Measurements from ENCODE around the gene NRROS. TPM values are rescaled to one million over a fixed set of nuclear protein-coding genes. Genes with fewer than 3 reads are reported as not detected.

NRROS gene
- total and polyA plus RNA-seq, 2 of the 4 experiments (the other 2 are of a cell fraction) = 0.10 TPM; not detected in 1

GRCh38 chr3:196590279-196590678, 49.2 kb upstream of the NRROS start:
- in situ Hi-C loops (cut with MboI; ENCODE audit: low sequenced_read_pairs) = no loop called here
- WGBS, 2 experiments (ENCODE audit: extremely low coverage in 2 of 2, insufficient read length in 1 of 2) = 96% methylated on average over 4 of the region's 5 CpGs; no CpG with 5 or more reads in 1 of the 2 experiments

More at GRCh38 chr3:196590279-196590678, 49.2 kb upstream of the NRROS start:
- no peak for ATAC-seq (ENCODE audit: low read depth)
- TF ChIP-seq BHLHE40 (IDR thresholded peaks at IDR 0.05; ENCODE audit: low read depth, low read length) (no peak), POLR2A (IDR thresholded peaks at IDR 0.05; ENCODE audit: low read depth, low read length) (no peak), MAFK (IDR thresholded peaks at IDR 0.05; ENCODE audit: low read depth, low read length) (no peak), RAD21 (IDR thresholded peaks at IDR 0.05; ENCODE audit: low read length) (no peak), RFX5 (IDR thresholded peaks at IDR 0.05; ENCODE audit: low read depth, low read length) (no peak), SMC3 (IDR thresholded peaks at IDR 0.05; ENCODE audit: low read depth, low read length) (no peak), MXI1 (IDR thresholded peaks at IDR 0.05; ENCODE audit: borderline replicate concordance, low read depth, low read length) (no peak), CTCF (conservative IDR thresholded peaks at IDR 0.05; ENCODE audit: low read depth, low read length) (no peak), MAZ (IDR thresholded peaks at IDR 0.05; ENCODE audit: borderline replicate concordance, low read depth, low read length) (no peak), CEBPB (IDR thresholded peaks at IDR 0.05; ENCODE audit: low read depth, low read length) (no peak), NFE2L2 (IDR thresholded peaks at IDR 0.05; ENCODE audit: low read depth, low read length) (no peak)
- Histone ChIP-seq H4K91ac (ENCODE audit: insufficient read depth, low read depth, low read length) (no peak overlapping the region), H3K9me3 (ENCODE audit: control insufficient read depth, insufficient read depth, low read length) (no peaks in the 10 kb centered on the region), H3K18ac (ENCODE audit: low read depth, low read length) (no peak overlapping the region), H3K4me3 (ENCODE audit: insufficient read depth, low read depth, low read length) (no peak overlapping the region), H3K79me1 (ENCODE audit: low read depth in 1 of 2, low read length in 2 of 2) (0 out of 4 replicates have a peak, but pooled peaks cover 0 to 4% of the 10 kb centered on the region in 2 experiments), H3K23ac (ENCODE audit: low read depth, low read length) (no peak overlapping the region), H4K5ac (ENCODE audit: low read depth, low read length) (no peak overlapping the region), H3K27ac (ENCODE audit: insufficient read depth, low read length) (no peak overlapping the region), H3K4ac (ENCODE audit: low read depth, low read length) (no peak overlapping the region), H2AK9ac (replicated peaks; ENCODE audit: low read depth, low read length, poor library complexity) (no peak overlapping the region), H3K56ac (ENCODE audit: extremely low read depth, insufficient read depth, low read length) (no peak overlapping the region), H3K36me3 (ENCODE audit: control insufficient read depth, insufficient read depth, low read length) (peaks cover 2% of the 10 kb centered on the region; the same call in 1 of the 2 replicates), H3K9me1 (ENCODE audit: insufficient read depth, low read length) (no peaks in the 10 kb centered on the region), H3K4me1 (ENCODE audit: control insufficient read depth, insufficient read depth, low read length) (no peaks in the 10 kb centered on the region), H4K20me1 (ENCODE audit: insufficient read depth, low read length) (no peaks in the 10 kb centered on the region), H2AFZ (replicated peaks; ENCODE audit: low read length, poor library complexity) (no peak overlapping the region), H3K27me3 (ENCODE audit: control insufficient read depth, insufficient read depth, low read length) (peaks cover under 1% of the 10 kb centered on the region; the same call in 1 of the 2 replicates), H3K14ac (replicated peaks; ENCODE audit: low read depth, low read length) (no peak overlapping the region), H2BK5ac (ENCODE audit: low read depth, low read length, poor library complexity, severe bottlenecking) (no peak overlapping the region), H4K8ac (ENCODE audit: low read depth in 2 of 2, low read length in 2 of 2) (no peak overlapping the region), H2AK5ac (ENCODE audit: low read depth, low read length) (no peak overlapping the region), H2BK120ac (ENCODE audit: low read depth, low read length) (no peak overlapping the region), H2BK20ac (ENCODE audit: low read depth, low read length) (no peak overlapping the region), H3K4me2 (ENCODE audit: low read depth, low read length) (no peak overlapping the region), H2BK15ac (ENCODE audit: low read depth, low read length) (no peak overlapping the region), H3K9ac (ENCODE audit: low read depth, low read length) (no peak overlapping the region)
- intact Hi-C loops (cut with micrococcal nuclease) (no loop called here), dilution Hi-C loops (cut with HindIII; ENCODE audit: low sequenced_read_pairs, unreplicated experiment) (no loop called here)
- DNase-seq = no peak
- CTCF ChIA-PET = interaction anchor here (1.0 kb wide), 1 partner anchor 19 kb away, joined by 3 read pairs; no protein-coding TSS in a partner anchor
- POLR2A ChIA-PET (ENCODE audit: unreplicated experiment) = no interaction called here
- BruUV-seq (replicated peaks) = no TSS peak

Data from IMR-90 (cell line).